MCF 10A (cell line): ENCODE results near the gene CACNG3. TPM values are rescaled to one million over a fixed set of nuclear protein-coding genes. Genes with fewer than 3 reads are reported as not detected.

ENCODE experiments used
- BruUV-seq: library from RNA; stranded (reverse); fragments of 400-500 nt; replicated peaks from 2 replicates; lab custom pipeline; 2021; lab: Mats Ljungman, UMichigan
- CTCF ChIA-PET: fragments of 300-600 bp; sonication (Branson Sonifier 250); formaldehyde crosslinking; extraction: SDS; loops from one replicate; lab custom pipeline; 2021; ENCODE audit warnings: antibody characterized with exemption, inconsistent platforms; lab: Yijun Ruan, JAX
- POLR2A ChIA-PET: fragments of 300-600, 350-650 bp; sonication (Branson Sonifier 250); formaldehyde crosslinking; extraction: SDS; loops from one replicate; lab custom pipeline; 2020; ENCODE audit warnings: antibody characterized with exemption, inconsistent platforms; lab: Yijun Ruan, JAX
- DNase-seq: peaks from one replicate; pipeline ENCODE4 v3.0.0-alpha.2; 2018; ENCODE audit not compliant: unreplicated experiment
- H3K27ac Mint-ChIP-seq: one replicate; pipeline ENCODE4 v1.8.0; 2022; ENCODE audit warnings: mild to moderate bottlenecking, low read depth, mixed read lengths; ENCODE audit not compliant: unreplicated experiment
- H3K27me3 Mint-ChIP-seq: one replicate; pipeline ENCODE4 v1.8.0; 2022; ENCODE audit warnings: mixed read lengths; ENCODE audit not compliant: insufficient read depth, unreplicated experiment
- H3K36me3 Mint-ChIP-seq: one replicate; pipeline ENCODE4 v1.8.0; 2022; ENCODE audit warnings: mild to moderate bottlenecking, moderate library complexity, mixed read lengths; ENCODE audit not compliant: insufficient read depth, unreplicated experiment
- H3K4me1 Mint-ChIP-seq: one replicate; pipeline ENCODE4 v1.8.0; 2022; ENCODE audit warnings: mixed read lengths; ENCODE audit not compliant: insufficient read depth, unreplicated experiment
- H3K4me3 Mint-ChIP-seq: one replicate; pipeline ENCODE4 v1.8.0; 2022; ENCODE audit warnings: mild to moderate bottlenecking, moderate library complexity, mixed read lengths; ENCODE audit not compliant: unreplicated experiment
- H3K9me3 Mint-ChIP-seq: one replicate; pipeline ENCODE4 v1.8.0; 2022; ENCODE audit warnings: mixed read lengths; ENCODE audit not compliant: unreplicated experiment
- CTCF ChIP-seq: fragments of 200-600 bp; IDR thresholded peaks from one replicate; pipeline ENCODE4 v1.8.0; 2022; ENCODE audit warnings: antibody characterized with exemption, mild to moderate bottlenecking; ENCODE audit not compliant: unreplicated experiment
- intact Hi-C: fragments of 100-400 bp; cut with micrococcal nuclease; formaldehyde crosslinking; loops from 2 replicates; pipeline ENCODE4 v1.14.1; 2022
- total RNA-seq: library from RNA; stranded (reverse); gene quantifications from 2 replicates; pipeline ENCODE4 v1.2.3, GENCODE V29; 2022

The CACNG3 gene
- total RNA-seq, 1 experiment from 2014 or later = not detected

- no peak for DNase-seq
- intact Hi-C loops = no loop called here
- H3K4me3 Mint-ChIP-seq = no peak overlapping the region
- ChIA-PET CTCF (interaction anchor here (0.6 kb wide), 1 partner anchor 322 kb away, joined by 3 read pairs; no protein-coding TSS in a partner anchor), POLR2A (no interaction called here)
- no peak for TF ChIP-seq CTCF
- BruUV-seq = no TSS peak
- no peaks in the 10 kb centered on the region for H3K9me3 Mint-ChIP-seq
- H3K27ac Mint-ChIP-seq = no peak overlapping the region
- no peaks in the 10 kb centered on the region for H3K4me1 Mint-ChIP-seq
- H3K27me3 Mint-ChIP-seq = peaks cover 7% of the 10 kb centered on the region
- no peaks in the 10 kb centered on the region for H3K36me3 Mint-ChIP-seq
These were observed 88.6 kb downstream of the CACNG3 start for GRCh38 chr16:24344784-24345183.

GRCh38 chr16:24345704-24346103 lies 89.6 kb downstream of the CACNG3 start:
- no peaks in the 10 kb centered on the region for H3K9me3 Mint-ChIP-seq
- peaks cover 7% of the 10 kb centered on the region for H3K27me3 Mint-ChIP-seq
- H3K4me3 Mint-ChIP-seq = no peak overlapping the region
- BruUV-seq = no TSS peak
- no peaks in the 10 kb centered on the region for H3K4me1 Mint-ChIP-seq
- no peak for TF ChIP-seq CTCF
- CTCF ChIA-PET = no interaction called here
- intact Hi-C loops = no loop called here
- H3K36me3 Mint-ChIP-seq = no peaks in the 10 kb centered on the region
- no peak for DNase-seq
- H3K27ac Mint-ChIP-seq = no peak overlapping the region
- POLR2A ChIA-PET = no interaction called here

- H3K27me3 Mint-ChIP-seq = peaks cover 7% of the 10 kb centered on the region
- H3K4me1 Mint-ChIP-seq = no peaks in the 10 kb centered on the region
- no peak for DNase-seq
- ChIA-PET POLR2A (interaction anchor here (0.6 kb wide), 1 partner anchor 8 kb away, joined by 5 read pairs; no protein-coding TSS in a partner anchor), CTCF (no interaction called here)
- intact Hi-C loops = no loop called here
- no peak for TF ChIP-seq CTCF
- H3K4me3 Mint-ChIP-seq = no peak overlapping the region
- H3K36me3 Mint-ChIP-seq = no peaks in the 10 kb centered on the region
- H3K9me3 Mint-ChIP-seq = no peaks in the 10 kb centered on the region
- no peak overlapping the region for H3K27ac Mint-ChIP-seq
- BruUV-seq = no TSS peak
These were observed 90.6 kb downstream of the CACNG3 start for GRCh38 chr16:24346734-24347133.

- H3K4me3 Mint-ChIP-seq = no peak overlapping the region
- no peak overlapping the region for H3K27ac Mint-ChIP-seq
- H3K9me3 Mint-ChIP-seq = no peaks in the 10 kb centered on the region
- TF ChIP-seq CTCF = no peak
- ChIA-PET POLR2A (interaction anchor here (0.6 kb wide), 1 partner anchor 9 kb away, joined by 5 read pairs; no protein-coding TSS in a partner anchor), CTCF (no interaction called here)
- no TSS peak for BruUV-seq
- no peaks in the 10 kb centered on the region for H3K4me1 Mint-ChIP-seq
- no peaks in the 10 kb centered on the region for H3K36me3 Mint-ChIP-seq
- no peak for DNase-seq
- intact Hi-C loops = no loop called here
- H3K27me3 Mint-ChIP-seq = peaks cover 7% of the 10 kb centered on the region
These were observed 91.4 kb downstream of the CACNG3 start for GRCh38 chr16:24347556-24347955.
